Activated gamma-delta T cell treated with anti-CD3 and anti-CD28 coated beads, Interleukin-2, amount 50 U/mL, for 16 hours (primary cell): Measurements from ENCODE around the gene EXOC3L2.

Experiments used
- DNase-seq: peaks from one replicate; pipeline ENCODE4 v3.0.0-alpha.2; 2020; ENCODE audit warnings: low read depth

Gene EXOC3L2

GRCh38 chr19:45179072-45179891 is 65.9 kb downstream of the EXOC3L2 start:
- no peak for DNase-seq

GRCh38 chr19:45178262-45179071 is 66.7 kb downstream of the EXOC3L2 start, which contains the start of gene BLOC1S3:
TSS of gene BLOC1S3 (plus strand) at chr19:45178784. CDS start at chr19:45179297, 513 bp downstream.
- DNase-seq = peak; percentile 100

- no peak for DNase-seq
Measured at GRCh38 chr19:45177817-45178261, 67.4 kb downstream of the EXOC3L2 start, which contains the start of gene TRAPPC6A. TSS of gene TRAPPC6A (minus strand) at chr19:45178237. CDS start at chr19:45178218, 19 bp downstream.

GRCh38 chr19:45175515-45176345 is 69.5 kb downstream of the EXOC3L2 start:
- no peak for DNase-seq

- DNase-seq = no peak
Measured at GRCh38 chr19:45173816-45174215, 71.4 kb downstream of the EXOC3L2 start.

GRCh38 chr19:45172611-45173208 is 72.5 kb downstream of the EXOC3L2 start:
- DNase-seq = no peak

GRCh38 chr19:45172173-45172572 is 73.0 kb downstream of the EXOC3L2 start:
- no peak for DNase-seq

- DNase-seq = no peak
Measured at GRCh38 chr19:45171211-45171623, 74.0 kb downstream of the EXOC3L2 start.

- no peak for DNase-seq
Measured at GRCh38 chr19:45170146-45171106, 74.8 kb downstream of the EXOC3L2 start.

- no peak for DNase-seq
Measured at GRCh38 chr19:45169602-45170001, 75.6 kb downstream of the EXOC3L2 start.

GRCh38 chr19:45168767-45169351 is 76.3 kb downstream of the EXOC3L2 start:
- DNase-seq = no peak

- DNase-seq = no peak
Measured at GRCh38 chr19:45166723-45167252, 78.4 kb downstream of the EXOC3L2 start.

GRCh38 chr19:45164577-45165335 is 80.5 kb downstream of the EXOC3L2 start:
- DNase-seq = no peak

- no peak for DNase-seq
Measured at GRCh38 chr19:45163751-45164460, 81.3 kb downstream of the EXOC3L2 start.

GRCh38 chr19:45163156-45163555 is 82.1 kb downstream of the EXOC3L2 start:
- DNase-seq = no peak

- no peak for DNase-seq
Measured at GRCh38 chr19:45162608-45163143, 82.5 kb downstream of the EXOC3L2 start.
